ENCODE data around the gene PUS7.
A peak's percentile ranks its signal among the peaks of the same experiment; 100 is the strongest.
"Not testable (repeated sequence)": the region's sequence is repeated elsewhere in the genome, so short reads cannot be mapped to it uniquely, and the experiment has no call there.

Gene PUS7

GRCh38 chr7:105531792-105532671 lies 10.0 kb upstream of the PUS7 start, which contains the start of gene RINT1:
RINT1 (plus strand) TSS chr7:105532201; CDS start chr7:105532316, 115 bp downstream.
- peak; percentile 97 for TF ChIP-seq CTCF (conservative IDR thresholded peaks at IDR 0.05)
- peak within 1 kb of the TSS; percentile 89 for H3K27ac ChIP-seq

- no peak overlapping the region; the same call in 1 of the 2 replicates for H3K27ac ChIP-seq
- TF ChIP-seq CTCF (conservative IDR thresholded peaks at IDR 0.05): no peak
Observed at GRCh38 chr7:105530546-105530945, 8.5 kb upstream of the PUS7 start.

GRCh38 chr7:105530126-105530525 lies 8.1 kb upstream of the PUS7 start:
- TF ChIP-seq CTCF (conservative IDR thresholded peaks at IDR 0.05): no peak
- no peak overlapping the region for H3K27ac ChIP-seq

GRCh38 chr7:105527737-105528136 lies 5.7 kb upstream of the PUS7 start:
- not testable (repeated sequence) for H3K27ac ChIP-seq

GRCh38 chr7:105524840-105525239 lies 2.8 kb upstream of the PUS7 start:
- no peak overlapping the region for H3K27ac ChIP-seq
- TF ChIP-seq CTCF (conservative IDR thresholded peaks at IDR 0.05): no peak

GRCh38 chr7:105524423-105524822 lies 2.4 kb upstream of the PUS7 start:
- H3K27ac ChIP-seq: not testable (repeated sequence)

GRCh38 chr7:105521027-105521716 lies 899 bp downstream of the PUS7 start:
- H3K27ac ChIP-seq: peak overlapping the region; percentile 96
- TF ChIP-seq CTCF (conservative IDR thresholded peaks at IDR 0.05): no peak

GRCh38 chr7:105520620-105521019 lies 1.5 kb downstream of the PUS7 start:
- H3K27ac ChIP-seq: peak overlapping the region; percentile 96

- H3K27ac ChIP-seq: no peak overlapping the region
- TF ChIP-seq CTCF (conservative IDR thresholded peaks at IDR 0.05): no peak
Observed at GRCh38 chr7:105519353-105519752, 2.7 kb downstream of the PUS7 start.

- H3K27ac ChIP-seq: not testable (repeated sequence)
Observed at GRCh38 chr7:105515610-105516009, 6.5 kb downstream of the PUS7 start.
